HepG2 (cell line): Measurements from ENCODE around the gene SH3BP2.

Experiments used
- GABPA ChIP-seq, 2 experiments: IDR thresholded peaks; 2 replicates each; pipeline ENCODE4 v1.6.1; 2011 to 2016; ENCODE audit warnings: low read depth in 2 of 2, low read length in 1 of 2, missing biosample characterization in 1 of 2, missing genetic modification characterization in 1 of 2
- NFE2L2 ChIP-seq: fragments of 150-350 bp; IDR thresholded peaks from 2 replicates; pipeline ENCODE4 v1.6.1; 2014; ENCODE audit warnings: low read length
- SRSF4 ChIP-seq: fragments of 200-400 bp; formaldehyde crosslinking; IDR thresholded peaks from one replicate; pipeline ENCODE4 v1.6.1; 2018; ENCODE audit warnings: mild to moderate bottlenecking, low read depth, low read length, moderate library complexity; ENCODE audit not compliant: poor library complexity, severe bottlenecking
- TBL1XR1 ChIP-seq: fragments of 150-350 bp; IDR thresholded peaks from 2 replicates; pipeline ENCODE4 v1.6.1; 2014; ENCODE audit warnings: borderline replicate concordance, low read length; ENCODE audit not compliant: partially characterized antibody
- TBP ChIP-seq: sonication (generic); formaldehyde crosslinking; IDR thresholded peaks from 2 replicates; pipeline ENCODE4 v1.5.0; 2020; ENCODE audit warnings: missing genetic modification reagents
- ZBTB42 ChIP-seq: sonication (generic); formaldehyde crosslinking; IDR thresholded peaks from 2 replicates; pipeline ENCODE4 v1.5.0; 2020; ENCODE audit warnings: mild to moderate bottlenecking, missing genetic modification reagents

GRCh38 chr4:2873329-2873728 is 80.4 kb downstream of the SH3BP2 start:
- TF ChIP-seq GABPA (IDR thresholded peaks at IDR 0.05; ENCODE audit: low read depth, low read length): no peak
- no peak for TF ChIP-seq GABPA (CRISPR knock-in tag; IDR thresholded peaks at IDR 0.05; ENCODE audit: low read depth)
- no peak for TF ChIP-seq ZBTB42 (CRISPR knock-in tag)
- TF ChIP-seq NFE2L2: no peak
- TF ChIP-seq TBL1XR1: no peak
- TF ChIP-seq SRSF4: no peak
- no peak for TF ChIP-seq TBP (CRISPR knock-in tag)
